ENCODE results near the gene PIGZ.

Gene PIGZ, protein sequence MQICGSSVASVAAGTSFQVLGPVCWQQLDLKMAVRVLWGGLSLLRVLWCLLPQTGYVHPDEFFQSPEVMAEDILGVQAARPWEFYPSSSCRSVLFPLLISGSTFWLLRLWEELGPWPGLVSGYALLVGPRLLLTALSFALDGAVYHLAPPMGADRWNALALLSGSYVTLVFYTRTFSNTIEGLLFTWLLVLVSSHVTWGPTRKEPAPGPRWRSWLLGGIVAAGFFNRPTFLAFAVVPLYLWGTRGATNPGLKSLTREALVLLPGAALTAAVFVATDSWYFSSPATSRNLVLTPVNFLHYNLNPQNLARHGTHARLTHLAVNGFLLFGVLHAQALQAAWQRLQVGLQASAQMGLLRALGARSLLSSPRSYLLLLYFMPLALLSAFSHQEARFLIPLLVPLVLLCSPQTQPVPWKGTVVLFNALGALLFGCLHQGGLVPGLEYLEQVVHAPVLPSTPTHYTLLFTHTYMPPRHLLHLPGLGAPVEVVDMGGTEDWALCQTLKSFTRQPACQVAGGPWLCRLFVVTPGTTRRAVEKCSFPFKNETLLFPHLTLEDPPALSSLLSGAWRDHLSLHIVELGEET

GRCh38 chr3:196968233-196969133, at the start of gene PIGZ:
Gene PIGZ, minus strand, starts transcription at chr3:196968833. Its CDS starts 16,802 bp downstream, at chr3:196952031.
- DNase-seq (ENCODE audit: low read depth), result no peak

DNA sequence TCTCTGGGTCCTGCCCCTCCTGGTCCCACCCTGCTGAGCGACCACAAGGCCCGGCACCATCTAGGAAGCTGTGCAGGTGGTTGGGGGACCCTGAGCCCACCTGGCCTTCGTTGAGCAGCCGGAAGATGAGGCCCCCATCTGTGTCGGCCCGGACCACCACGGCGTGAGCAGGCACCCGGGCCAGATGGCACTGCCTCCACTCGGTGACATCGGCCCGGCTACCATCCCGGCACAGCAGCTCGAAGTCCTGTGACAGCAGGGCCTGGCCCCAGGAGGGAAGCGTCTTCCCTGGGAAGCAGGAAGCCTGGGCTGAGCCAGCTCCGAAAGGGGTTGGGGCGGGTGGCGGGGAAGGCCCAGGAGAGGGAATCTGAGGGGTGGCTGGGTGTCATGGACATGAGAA, 48.4 kb upstream of the PIGZ start:
- no peak for DNase-seq (ENCODE audit: low read depth)

DNA sequence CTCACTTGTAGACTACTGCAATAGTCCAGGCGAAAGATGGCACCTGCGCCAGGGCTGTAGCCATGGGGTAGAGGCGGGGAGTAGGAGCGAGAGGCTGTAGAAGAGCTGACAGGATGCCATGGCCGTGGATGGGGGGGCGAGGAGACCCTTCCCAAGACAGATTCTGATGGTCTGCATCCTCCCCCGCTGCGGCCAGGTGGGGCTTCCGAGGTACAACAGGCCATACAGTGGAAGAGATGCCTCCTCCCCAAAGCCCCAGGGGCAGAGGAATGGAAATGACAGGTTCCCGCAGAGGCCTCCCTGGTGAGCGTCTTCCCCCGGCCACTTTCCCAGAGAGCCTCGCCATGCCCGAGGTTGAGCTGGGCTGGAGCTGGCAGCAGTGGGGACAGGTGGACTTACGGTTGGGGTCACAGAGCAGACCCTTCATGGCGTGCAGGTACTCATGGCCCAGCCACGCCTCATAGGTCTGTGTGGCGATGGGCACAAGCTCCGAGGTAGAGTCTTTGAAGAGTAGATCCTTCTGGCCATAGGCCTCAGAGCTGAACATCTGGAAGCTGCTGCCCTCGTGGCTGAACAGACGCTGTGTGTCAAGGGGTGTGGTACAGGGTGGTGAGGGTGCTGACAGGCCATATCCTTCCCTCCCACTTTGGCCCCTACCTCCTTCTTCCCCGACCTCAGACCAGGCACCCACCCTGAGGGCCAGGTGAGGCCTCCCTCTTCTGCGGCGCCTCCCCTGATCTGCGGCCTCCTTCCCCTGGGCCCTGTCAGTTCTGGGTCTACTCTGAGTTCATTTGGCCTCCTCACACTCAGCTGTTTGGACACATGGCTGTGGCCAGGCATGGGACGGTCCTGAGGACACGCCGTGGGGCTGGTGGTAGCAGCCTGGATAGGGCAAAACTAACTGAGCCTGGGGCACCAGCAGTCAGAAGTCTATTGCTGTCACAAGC, 47.4 kb upstream of the PIGZ start:
- DNase-seq (ENCODE audit: low read depth), result no peak

- no peak for DNase-seq (ENCODE audit: low read depth)
These were observed 46.4 kb upstream of the PIGZ start for GRCh38 chr3:197014942-197015575.

GRCh38 chr3:197014024-197014423, 45.4 kb upstream of the PIGZ start:
- no peak for DNase-seq (ENCODE audit: low read depth)

GRCh38 chr3:197012540-197012883, 43.9 kb upstream of the PIGZ start:
- DNase-seq (ENCODE audit: low read depth), result no peak

- no peak for DNase-seq (ENCODE audit: low read depth)
These were observed 43.3 kb upstream of the PIGZ start for GRCh38 chr3:197011780-197012539.

DNA sequence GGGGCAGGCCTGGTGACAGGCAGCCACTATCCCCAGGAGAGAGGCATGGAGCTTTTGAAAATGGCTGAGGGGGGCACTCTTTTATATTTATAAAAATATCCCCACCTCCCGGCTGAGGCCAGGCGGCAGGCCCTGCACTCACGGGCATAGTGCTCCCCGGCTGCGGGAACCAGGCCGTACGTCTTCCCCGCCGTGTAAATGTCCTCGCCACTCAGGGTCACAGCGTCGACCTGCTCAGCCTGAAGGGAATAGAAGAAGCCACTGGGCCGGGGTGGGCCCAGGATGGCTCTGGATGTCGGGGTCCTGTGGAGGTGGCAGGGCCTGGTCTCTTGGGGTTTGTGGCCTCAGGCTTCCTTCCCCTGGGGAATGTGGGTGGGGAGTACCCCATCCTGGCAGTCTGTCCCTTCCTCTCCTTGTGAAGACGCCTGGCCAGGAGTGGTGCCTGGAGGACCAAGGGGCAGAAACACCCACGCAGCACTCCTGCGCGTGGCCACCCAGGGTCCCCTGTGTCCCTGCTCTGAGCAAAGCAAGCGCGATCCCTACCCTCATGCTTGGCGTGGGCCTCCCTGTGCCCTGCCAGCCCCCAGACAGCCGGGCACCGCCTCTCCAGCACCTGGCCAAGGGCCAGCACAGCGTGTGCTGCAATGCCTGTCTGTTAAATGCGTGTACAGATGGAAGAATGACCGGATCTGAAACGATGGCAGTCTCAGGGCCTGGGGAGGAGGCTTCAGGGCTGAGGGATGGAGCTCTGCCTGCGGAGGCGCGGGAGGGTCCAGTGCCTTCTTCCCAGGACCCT, 42.1 kb upstream of the PIGZ start:
- no peak for DNase-seq (ENCODE audit: low read depth)

GRCh38 chr3:197009532-197010019, 40.9 kb upstream of the PIGZ start:
- no peak for DNase-seq (ENCODE audit: low read depth)

DNA sequence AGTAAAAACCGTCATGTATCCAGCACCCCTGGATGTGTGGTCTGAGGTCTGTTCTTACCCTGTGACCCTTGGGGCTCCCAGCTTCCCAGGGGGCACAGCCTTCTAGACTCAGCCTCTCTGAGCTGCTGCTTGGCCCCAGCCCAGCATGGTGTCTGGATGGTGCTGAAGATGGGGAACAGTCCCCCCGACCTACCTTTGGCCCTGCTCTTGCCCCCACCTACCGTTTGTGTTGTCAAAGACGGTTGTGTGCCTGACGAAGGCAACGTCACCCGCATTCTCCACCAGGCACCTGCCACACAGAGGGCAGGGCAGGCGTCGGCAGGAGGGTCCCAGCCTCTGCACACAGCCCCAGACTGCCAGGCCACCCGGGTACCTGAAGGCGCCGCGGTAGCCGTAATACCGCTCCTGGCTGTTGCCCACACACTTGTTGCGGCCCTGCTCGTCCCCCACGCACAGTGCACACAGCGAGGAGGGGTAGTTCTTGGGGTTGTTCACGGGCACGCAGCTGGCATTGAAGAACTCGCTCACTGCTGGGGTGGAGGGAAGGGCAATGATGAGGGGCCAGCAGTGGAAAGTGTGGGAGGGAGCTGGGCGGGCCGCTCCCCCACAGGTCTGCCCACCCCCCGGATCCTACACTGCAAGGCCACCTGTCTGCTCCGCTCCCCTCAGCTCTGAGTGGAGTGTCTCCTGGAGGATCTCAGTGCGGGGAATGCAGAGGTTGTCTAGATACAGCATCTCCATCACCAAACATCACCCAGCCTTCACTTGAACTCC, 40.0 kb upstream of the PIGZ start:
- no peak for DNase-seq (ENCODE audit: low read depth)

GRCh38 chr3:197007953-197008352, 39.3 kb upstream of the PIGZ start:
- no peak for DNase-seq (ENCODE audit: low read depth)

DNA sequence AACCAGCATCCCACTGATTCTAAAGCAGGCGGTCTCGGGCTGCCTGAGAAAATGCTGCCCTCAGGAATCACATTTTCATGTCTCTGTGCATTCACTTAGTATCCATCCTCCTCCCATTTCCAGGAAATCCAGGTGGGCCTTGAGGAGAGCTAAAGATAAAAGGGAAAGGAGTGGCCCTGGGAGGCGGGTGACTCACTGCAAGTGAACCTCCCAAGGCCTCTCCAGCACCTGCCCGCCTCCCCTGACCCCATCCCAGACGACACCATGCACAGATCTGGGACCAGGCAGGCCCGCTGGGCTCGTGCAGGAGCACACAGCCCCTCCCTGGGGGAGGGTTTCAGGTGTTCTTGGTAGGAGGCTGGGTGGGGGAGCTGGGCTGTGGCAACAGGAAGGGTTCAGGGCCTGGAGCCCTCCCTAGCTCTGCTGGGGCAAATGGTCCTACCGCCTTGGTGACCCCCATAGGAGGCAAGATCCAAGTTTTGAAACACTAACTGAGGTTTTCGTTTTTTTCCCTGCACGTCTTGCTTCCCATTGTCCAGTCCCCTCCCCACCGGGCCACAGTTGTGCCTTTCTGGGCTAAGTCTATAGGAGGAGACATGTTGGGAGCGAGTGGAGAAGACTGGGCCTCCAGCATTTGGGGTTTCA, 38.8 kb upstream of the PIGZ start:
- DNase-seq (ENCODE audit: low read depth), result no peak

DNA sequence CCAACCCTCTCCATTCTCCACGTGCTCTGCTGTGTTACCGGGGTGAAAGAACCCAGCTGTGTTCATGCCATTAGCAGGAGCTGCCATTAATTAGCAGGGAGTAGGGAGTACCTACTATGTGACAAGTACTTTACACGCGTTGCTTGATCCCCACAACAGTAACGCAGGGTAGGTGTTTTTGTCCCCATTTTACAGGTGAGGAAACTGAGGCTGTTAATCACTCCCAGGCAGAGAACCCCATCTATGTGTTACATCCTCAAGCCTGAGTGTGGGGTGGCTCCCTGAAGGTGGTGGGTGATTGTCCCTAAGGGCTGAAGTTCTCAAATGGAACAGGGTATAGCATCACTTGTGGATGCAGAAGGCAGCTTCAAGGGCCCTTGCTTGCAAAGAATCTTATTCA, 38.2 kb upstream of the PIGZ start:
- no peak for DNase-seq (ENCODE audit: low read depth)

DNA sequence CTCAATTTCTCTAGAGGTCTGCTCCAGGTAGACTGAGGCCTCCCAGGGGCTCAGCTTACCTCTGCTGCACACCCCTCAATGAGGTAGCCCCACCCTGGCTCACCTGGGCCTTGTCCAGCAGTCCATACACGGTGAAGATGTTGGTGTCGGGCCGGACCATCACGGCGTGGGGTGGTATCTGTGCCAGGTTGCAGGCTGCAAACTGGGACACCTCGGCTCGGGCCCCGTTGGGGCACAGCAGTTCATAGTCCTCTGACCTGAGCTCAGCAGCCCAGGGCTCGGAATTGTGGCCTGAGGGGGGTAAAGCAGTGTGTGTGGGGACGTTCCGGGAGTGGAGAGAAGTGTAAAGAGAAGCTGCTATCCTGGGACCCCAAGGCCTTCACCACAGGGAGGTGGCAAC, 37.8 kb upstream of the PIGZ start:
- DNase-seq (ENCODE audit: low read depth), result no peak

DNA sequence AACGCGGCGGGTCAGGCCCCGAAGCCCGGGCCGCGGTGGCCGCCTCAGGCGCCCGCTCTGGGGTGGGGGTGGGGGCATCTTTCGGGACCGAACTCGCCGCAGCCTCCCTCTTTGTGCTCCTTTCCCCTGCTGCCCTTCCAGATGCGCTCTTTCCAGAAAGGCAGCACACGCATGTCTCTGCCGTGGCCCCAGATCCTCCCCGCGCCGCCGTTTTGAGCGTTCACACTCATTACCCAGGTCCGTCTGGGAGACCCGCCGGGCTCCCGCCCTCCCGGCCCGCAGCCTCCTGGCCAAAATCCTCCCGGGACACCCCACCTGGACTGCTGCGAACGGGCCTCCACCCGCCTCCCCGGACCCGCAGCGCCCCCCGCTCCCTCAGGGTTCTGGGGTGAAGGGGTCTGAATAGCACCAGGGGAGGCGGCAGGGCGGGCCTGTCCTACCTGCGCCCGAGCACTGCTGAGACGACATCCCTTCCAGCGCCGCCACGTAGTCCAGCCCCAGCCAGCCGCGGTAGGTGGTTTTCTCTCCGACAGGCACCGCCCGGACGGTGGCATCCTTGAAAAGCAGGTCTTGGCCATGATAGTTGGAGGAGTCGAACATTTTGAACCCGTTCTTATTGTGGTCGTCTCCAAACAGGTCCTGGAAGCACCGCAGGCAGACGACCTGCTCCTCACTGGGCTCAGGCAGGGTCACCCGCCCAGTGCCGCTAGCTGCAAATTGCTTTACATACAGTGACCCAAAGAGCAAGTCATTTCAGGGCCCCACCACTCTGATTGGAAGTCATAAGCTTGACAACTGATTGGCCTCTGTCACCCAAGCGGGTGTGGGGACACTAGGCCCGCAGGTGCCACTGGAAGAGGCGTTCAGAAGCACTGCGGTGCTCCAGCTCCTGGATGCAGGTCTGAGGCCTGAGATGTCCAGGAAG, 35.1 kb upstream of the PIGZ start:
- DNase-seq (ENCODE audit: low read depth), result no peak

- peak; percentile 83 for DNase-seq (ENCODE audit: low read depth)
These were observed 34.2 kb upstream of the PIGZ start for GRCh38 chr3:197002701-197003454.
